Measurements from ENCODE around the gene LPGAT1. TPM values are rescaled to one million over a fixed set of nuclear protein-coding genes. Genes with fewer than 3 reads are reported as not detected.

The LPGAT1 gene
- total RNA-seq, 1 experiment from 2014 or later: 38.6 TPM

GRCh38 chr1:211762206-211762605, 68.4 kb downstream of the LPGAT1 start:
- no peak for DNase-seq (ENCODE audit: low read depth)

- no peak for DNase-seq (ENCODE audit: low read depth)
Measured at GRCh38 chr1:211761400-211761799, 69.2 kb downstream of the LPGAT1 start.

GRCh38 chr1:211756471-211757020, 74.0 kb downstream of the LPGAT1 start:
- DNase-seq (ENCODE audit: low read depth): no peak

GRCh38 chr1:211753649-211754251, 76.8 kb downstream of the LPGAT1 start:
- no peak for DNase-seq (ENCODE audit: low read depth)

GRCh38 chr1:211752951-211753486, 77.5 kb downstream of the LPGAT1 start:
- DNase-seq (ENCODE audit: low read depth): no peak

- DNase-seq (ENCODE audit: low read depth): no peak
Measured at GRCh38 chr1:211752317-211752716, 78.2 kb downstream of the LPGAT1 start.

- DNase-seq (ENCODE audit: low read depth): no peak
Measured at GRCh38 chr1:211751438-211751837, 79.1 kb downstream of the LPGAT1 start.

- DNase-seq (ENCODE audit: low read depth): no peak
Measured at GRCh38 chr1:211750599-211750998, 80.0 kb downstream of the LPGAT1 start.

GRCh38 chr1:211749251-211749650, 81.3 kb downstream of the LPGAT1 start:
- no peak for DNase-seq (ENCODE audit: low read depth)

GRCh38 chr1:211748810-211749209, 81.8 kb downstream of the LPGAT1 start:
- no peak for DNase-seq (ENCODE audit: low read depth)

- DNase-seq (ENCODE audit: low read depth): no peak
Measured at GRCh38 chr1:211742889-211743529, 87.6 kb downstream of the LPGAT1 start.

GRCh38 chr1:211742272-211742671, 88.3 kb downstream of the LPGAT1 start:
- no peak for DNase-seq (ENCODE audit: low read depth)

GRCh38 chr1:211741788-211742187, 88.8 kb downstream of the LPGAT1 start:
- DNase-seq (ENCODE audit: low read depth): peak; percentile 76

- DNase-seq (ENCODE audit: low read depth): peak; percentile 34
Measured at GRCh38 chr1:211741116-211741515, 89.4 kb downstream of the LPGAT1 start.

GRCh38 chr1:211739671-211740411, 90.7 kb downstream of the LPGAT1 start:
- DNase-seq (ENCODE audit: low read depth): no peak

- peak; percentile 51 for DNase-seq (ENCODE audit: low read depth)
Measured at GRCh38 chr1:211738691-211739301, 91.8 kb downstream of the LPGAT1 start.

- DNase-seq (ENCODE audit: low read depth): no peak
Measured at GRCh38 chr1:211738096-211738690, 92.4 kb downstream of the LPGAT1 start.

GRCh38 chr1:211737115-211738035, 93.2 kb downstream of the LPGAT1 start:
- no peak for DNase-seq (ENCODE audit: low read depth)

GRCh38 chr1:211736351-211736915, 94.1 kb downstream of the LPGAT1 start:
- DNase-seq (ENCODE audit: low read depth): peak; percentile 57
